ENCODE measurements around the gene SMAD9.

GRCh38 chr13:36817996-36818803 is 101.8 kb downstream of the SMAD9 start:
- TF ChIP-seq CTCF (IDR thresholded peaks at IDR 0.05 in 8 of 11, conservative IDR thresholded peaks at IDR 0.05 in 3 of 11) (no peak), POLR2AphosphoS5 (IDR thresholded peaks at IDR 0.05) (no peak), POLR2A (IDR thresholded peaks at IDR 0.05) (no peak)
